Heart left ventricle (tissue), 13 donors: ENCODE results near the gene DRD3.

Experiments
- POLR2A ChIP-seq, 2 donors: fragments of 450-650 bp; IDR thresholded peaks; one replicate each; pipeline ENCODE4 v1.6.1; 2017; ENCODE audit warnings: antibody characterized with exemption in 2 of 2, mild to moderate bottlenecking in 2 of 2, moderate library complexity in 2 of 2
- TF ChIP-seq, protein P1 (sequence below), 12 donors: fragments of 200-600 bp; sonication (generic) in 4 of 12; IDR thresholded peaks; one replicate each; pipeline versions ENCODE4 v1.5.0 to v1.8.0; 2018 to 2022; ENCODE audit warnings: antibody characterized with exemption in 12 of 12, mild to moderate bottlenecking in 5 of 12
- donor health status: ischemic (EF 13 %, LVEDD 7.1; RV severe dilation, severe dysfunction).
- donor health status: DM: no; HTN: yes; CAD: no.
- donor health status: DM: no; HTN: no; CAD: no.
- donor health status: ischemic (EF 25% LVEDD 6.9; RV normal size, moderate dysfunction).
- donor health status: ischemic (EF 25% LVEDD 5.7; RV mildly dilated, moderate dysfunction).
- donor health status: ischemic (EF 35%, LVEDD 5.7; RV mildly dilated, moderate dysfunction).
- donor health status: nonischemic (EF 11% LVEDD 7.7; RV severe dilation, severe dysfunction).
- donor health status: DM: yes; HTN: yes; CAD: no.
- donor health status: PGD.
- donor health status: ischemic (EF 29% LVEDD 5.4; RV normal size, mild dysfunction).
- donor health status: nonischemic (EF 23%, LVEDD 6.1; RV moderate dilation, normal function).

DNA sequence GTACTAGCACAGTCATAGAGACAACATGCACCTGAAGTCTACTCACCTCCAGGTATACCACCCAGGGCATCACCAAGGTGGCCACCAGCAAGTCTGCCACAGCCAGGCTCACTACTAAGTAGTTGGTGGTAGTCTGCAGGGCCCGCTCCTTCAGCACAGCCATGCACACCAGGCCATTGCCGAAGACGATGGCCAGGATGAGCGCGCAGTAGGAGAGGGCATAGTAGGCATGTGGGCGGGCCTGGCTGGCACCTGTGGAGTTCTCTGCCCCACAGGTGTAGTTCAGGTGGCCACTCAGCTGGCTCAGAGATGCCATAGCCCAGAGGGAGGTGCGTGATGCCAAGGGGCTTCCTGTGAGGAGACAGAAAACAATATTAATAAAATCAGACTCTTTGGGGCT lies 7.2 kb downstream of the DRD3 start:
- TF ChIP-seq POLR2A (IDR thresholded peaks at IDR 0.05): no peak
- TF ChIP-seq, protein P1, sequence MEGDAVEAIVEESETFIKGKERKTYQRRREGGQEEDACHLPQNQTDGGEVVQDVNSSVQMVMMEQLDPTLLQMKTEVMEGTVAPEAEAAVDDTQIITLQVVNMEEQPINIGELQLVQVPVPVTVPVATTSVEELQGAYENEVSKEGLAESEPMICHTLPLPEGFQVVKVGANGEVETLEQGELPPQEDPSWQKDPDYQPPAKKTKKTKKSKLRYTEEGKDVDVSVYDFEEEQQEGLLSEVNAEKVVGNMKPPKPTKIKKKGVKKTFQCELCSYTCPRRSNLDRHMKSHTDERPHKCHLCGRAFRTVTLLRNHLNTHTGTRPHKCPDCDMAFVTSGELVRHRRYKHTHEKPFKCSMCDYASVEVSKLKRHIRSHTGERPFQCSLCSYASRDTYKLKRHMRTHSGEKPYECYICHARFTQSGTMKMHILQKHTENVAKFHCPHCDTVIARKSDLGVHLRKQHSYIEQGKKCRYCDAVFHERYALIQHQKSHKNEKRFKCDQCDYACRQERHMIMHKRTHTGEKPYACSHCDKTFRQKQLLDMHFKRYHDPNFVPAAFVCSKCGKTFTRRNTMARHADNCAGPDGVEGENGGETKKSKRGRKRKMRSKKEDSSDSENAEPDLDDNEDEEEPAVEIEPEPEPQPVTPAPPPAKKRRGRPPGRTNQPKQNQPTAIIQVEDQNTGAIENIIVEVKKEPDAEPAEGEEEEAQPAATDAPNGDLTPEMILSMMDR (IDR thresholded peaks at IDR 0.05): no peak
